C1 segment of cervical spinal cord (tissue), 14 donors: ENCODE data around the gene VSNL1.

Source experiments
- DNase-seq, 14 donors: peaks; one replicate each; lab custom pipeline; 2025; lab: John Stamatoyannopoulos, UW

VSNL1 gene

DNA sequence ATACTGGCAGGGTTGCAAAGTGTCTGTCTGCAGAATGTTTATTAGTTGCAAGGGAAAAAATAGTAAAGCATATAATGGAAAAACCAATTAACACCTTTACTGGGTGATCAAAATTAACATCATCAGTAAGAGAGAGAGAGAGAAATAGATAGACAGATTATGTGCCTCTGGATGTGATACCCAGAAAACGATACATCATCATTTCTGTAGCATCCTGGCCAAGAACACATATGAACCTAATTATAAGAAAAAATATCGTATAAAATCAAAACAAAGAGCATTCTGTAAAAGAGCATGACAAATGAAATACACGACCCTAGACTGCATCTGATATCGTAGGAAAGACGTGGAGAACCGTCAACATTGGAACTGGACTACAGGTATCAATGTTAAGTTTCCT is 148.5 kb downstream of the VSNL1 start:
- DNase-seq = no peak

DNA sequence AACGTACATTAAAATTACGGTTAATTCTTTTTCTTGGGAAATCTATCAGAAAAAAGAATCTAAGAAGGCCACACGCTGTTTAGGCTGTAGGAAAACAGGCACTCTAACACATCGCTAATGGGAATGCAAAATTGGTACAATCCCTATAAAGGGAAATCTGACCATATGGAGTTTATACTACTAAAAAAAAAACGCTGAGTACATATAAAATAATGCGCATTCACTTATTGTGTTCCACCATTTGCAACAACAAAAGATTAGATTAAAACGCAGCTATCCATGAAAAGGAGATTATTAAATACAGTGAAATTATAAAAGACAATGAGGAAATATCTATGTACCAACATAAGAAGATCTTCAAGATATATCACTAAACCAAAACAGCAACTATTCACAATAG is 150.3 kb downstream of the VSNL1 start:
- no peak for DNase-seq
